NCI-H748 (cell line): ENCODE measurements around the gene FBXO41.

Experiments used
- DNase-seq: peaks from one replicate; lab custom pipeline; 2025; ENCODE audit not compliant: unreplicated experiment; lab: John Stamatoyannopoulos, UW

The FBXO41 gene

GRCh38 chr2:73214120-73215035 lies 69.9 kb downstream of the FBXO41 start, which contains the start of gene SMYD5:
Gene SMYD5 (plus strand): TSS chr2:73214245. CDS start chr2:73214267, 22 bp downstream.
- DNase-seq: peak; percentile 74

GRCh38 chr2:73212448-73213176 lies 71.7 kb downstream of the FBXO41 start:
- peak; percentile 62 for DNase-seq

- DNase-seq: no peak
Measured at GRCh38 chr2:73212098-73212447, 72.2 kb downstream of the FBXO41 start.

- DNase-seq: no peak
Measured at GRCh38 chr2:73210696-73211095, 73.6 kb downstream of the FBXO41 start.

- no peak for DNase-seq
Measured at GRCh38 chr2:73210019-73210418, 74.3 kb downstream of the FBXO41 start.

- no peak for DNase-seq
Measured at GRCh38 chr2:73208258-73208657, 76.0 kb downstream of the FBXO41 start.

GRCh38 chr2:73205611-73206010 lies 78.7 kb downstream of the FBXO41 start:
- DNase-seq: no peak
